Tibial artery (tissue), 4 donors: ENCODE measurements around the gene ADGRG6.

Experiments
- DNase-seq, 2 donors: peaks; one replicate each; pipeline ENCODE4 v3.0.0-alpha.2; 2019
- H3K27ac ChIP-seq, 2 donors: fragments of 200-600 bp; sonication (generic) in 1 of 2; 1 replicate in 1 of 2; 2 replicates in 1 of 2; pipeline ENCODE4 v1.5.1; 2018 to 2019; ENCODE audit warnings: mild to moderate bottlenecking in 1 of 2
- H3K27me3 ChIP-seq, 2 donors: fragments of 200-600 bp; sonication (generic) in 1 of 2; one replicate each; pipeline versions ENCODE4 v1.5.1 to v1.6.0; 2016 to 2019
- H3K36me3 ChIP-seq, 3 donors: fragments of 200-600 bp; sonication (generic) in 2 of 3; one replicate each; pipeline ENCODE4 v1.5.1; 2016 to 2019; ENCODE audit warnings: mild to moderate bottlenecking in 2 of 3
- H3K4me1 ChIP-seq, 4 donors: fragments of 200-600 bp; sonication (generic) in 2 of 4; 1 replicate in 3 of 4; 2 replicates in 1 of 4; pipeline ENCODE4 v1.5.1; 2016 to 2019
- H3K4me3 ChIP-seq, 2 donors: fragments of 200-600 bp; sonication (generic) in 1 of 2; 1 replicate in 1 of 2; 2 replicates in 1 of 2; pipeline ENCODE4 v1.5.1; 2018 to 2019; ENCODE audit warnings: mild to moderate bottlenecking in 2 of 2
- H3K9me3 ChIP-seq, 3 donors: fragments of 200-600 bp; sonication (generic) in 1 of 3; one replicate each; pipeline ENCODE4 v1.5.1; 2016 to 2019
- CTCF ChIP-seq, 2 experiments: fragments of 200-600 bp in 1 of 2; fragments of 450-650 bp in 1 of 2; IDR thresholded peaks; one replicate each; pipeline ENCODE4 v1.5.1; 2017 to 2019; ENCODE audit warnings: antibody characterized with exemption in 2 of 2, mild to moderate bottlenecking in 1 of 2, moderate library complexity in 1 of 2
- intact Hi-C: fragments of 100-400 bp; cut with DNase I; formaldehyde crosslinking; loops from one replicate; pipeline ENCODE4 v1.15.0; 2023; ENCODE audit warnings: low total_unique reads

The ADGRG6 gene

DNA sequence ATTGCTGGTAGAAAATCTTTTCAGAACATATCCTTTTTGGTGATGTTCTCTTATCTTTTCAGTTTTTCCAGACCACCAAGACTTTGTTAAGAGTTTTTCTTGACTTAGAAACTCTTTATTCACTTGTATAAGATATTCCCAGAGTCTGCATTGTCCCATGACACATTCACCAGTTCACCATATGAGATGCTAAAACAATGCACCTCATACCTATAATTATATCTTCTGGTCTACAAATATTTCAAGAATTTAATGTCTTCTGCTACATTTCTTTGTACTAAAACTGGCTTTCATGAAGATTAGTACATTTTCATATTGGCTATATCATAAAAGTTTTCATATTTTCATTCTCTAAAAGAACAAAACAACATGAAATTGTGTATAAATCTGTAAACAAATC, 111.3 kb downstream of the ADGRG6 start:
- intact Hi-C loops: no loop called here
- Histone ChIP-seq H3K27me3 (no peaks in the 10 kb centered on the region), H3K4me1 (no peaks in the 10 kb centered on the region), H3K27ac (no peak overlapping the region), H3K9me3 (no peaks in the 10 kb centered on the region), H3K4me3 (no peak overlapping the region), H3K36me3 (no peaks in the 10 kb centered on the region)
- no peak for TF ChIP-seq CTCF (IDR thresholded peaks at IDR 0.05)
- no peak for DNase-seq

GRCh38 chr6:142414462-142415250, 112.8 kb downstream of the ADGRG6 start:
- no peak for TF ChIP-seq CTCF (IDR thresholded peaks at IDR 0.05)
- H3K27ac ChIP-seq: no peak overlapping the region
- DNase-seq: no peak
- H3K36me3 ChIP-seq: no peaks in the 10 kb centered on the region
- intact Hi-C loops: no loop called here
- no peaks in the 10 kb centered on the region for H3K4me1 ChIP-seq
- H3K4me3 ChIP-seq: no peak overlapping the region
- H3K27me3 ChIP-seq: no peaks in the 10 kb centered on the region
- H3K9me3 ChIP-seq: no peaks in the 10 kb centered on the region

DNA sequence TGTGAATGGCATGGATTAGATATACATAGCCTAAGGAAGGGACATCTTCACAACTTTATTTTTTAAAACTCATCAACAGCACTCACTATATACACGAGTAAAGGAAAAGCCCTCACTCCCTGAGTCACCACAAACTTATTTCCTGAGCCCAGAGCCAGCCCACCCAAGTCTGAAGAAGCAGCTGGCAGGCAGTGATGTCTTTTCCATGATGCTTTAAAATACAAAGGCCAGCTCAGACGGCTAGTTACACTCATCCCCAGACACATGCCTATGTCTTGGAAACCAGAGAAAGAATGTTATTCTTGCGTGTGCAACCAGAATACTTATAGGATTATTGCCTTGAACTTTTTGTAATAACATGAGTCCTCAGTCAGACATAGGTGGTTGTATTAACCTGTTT, 114.4 kb downstream of the ADGRG6 start:
- no peak for DNase-seq
- TF ChIP-seq CTCF (IDR thresholded peaks at IDR 0.05): no peak
- intact Hi-C loops: no loop called here
- no peaks in the 10 kb centered on the region for H3K4me1 ChIP-seq
- no peaks in the 10 kb centered on the region for H3K9me3 ChIP-seq
- H3K27me3 ChIP-seq: no peaks in the 10 kb centered on the region
- H3K36me3 ChIP-seq: no peaks in the 10 kb centered on the region
- no peak overlapping the region for H3K27ac ChIP-seq
- no peak overlapping the region for H3K4me3 ChIP-seq

DNA sequence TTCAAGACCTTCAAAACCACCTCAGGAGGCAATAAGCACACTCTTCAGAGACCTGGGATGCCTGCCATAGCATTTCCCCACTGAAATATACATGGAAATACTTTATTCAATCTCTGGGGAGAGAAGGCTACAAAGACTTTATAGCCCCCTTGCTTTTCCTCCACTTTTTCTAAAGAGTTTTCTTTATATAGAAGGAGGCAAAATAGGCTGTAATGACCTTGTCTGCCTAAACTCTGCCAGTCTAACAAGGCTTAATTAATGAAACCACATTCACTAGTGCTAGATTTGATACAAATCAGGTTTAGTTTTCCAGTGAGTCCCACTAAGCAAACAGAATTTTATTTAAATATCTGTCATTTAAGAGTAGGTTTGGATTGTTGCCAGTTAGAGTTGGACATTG, 114.9 kb downstream of the ADGRG6 start:
- H3K9me3 ChIP-seq: no peaks in the 10 kb centered on the region
- DNase-seq: no peak
- intact Hi-C loops: no loop called here
- no peak for TF ChIP-seq CTCF (IDR thresholded peaks at IDR 0.05)
- H3K27me3 ChIP-seq: no peaks in the 10 kb centered on the region
- no peak overlapping the region for H3K4me3 ChIP-seq
- H3K4me1 ChIP-seq: no peaks in the 10 kb centered on the region
- no peak overlapping the region for H3K27ac ChIP-seq
- no peaks in the 10 kb centered on the region for H3K36me3 ChIP-seq

GRCh38 chr6:142417331-142417750, 115.5 kb downstream of the ADGRG6 start:
- Histone ChIP-seq H3K27ac (no peak overlapping the region), H3K4me1 (no peaks in the 10 kb centered on the region), H3K36me3 (no peaks in the 10 kb centered on the region), H3K9me3 (no peaks in the 10 kb centered on the region), H3K27me3 (no peaks in the 10 kb centered on the region), H3K4me3 (no peak overlapping the region)
- DNase-seq: no peak
- intact Hi-C loops: no loop called here
- TF ChIP-seq CTCF (IDR thresholded peaks at IDR 0.05): no peak
